ENCODE results near the gene USP40. TPM values are rescaled to one million over a fixed set of nuclear protein-coding genes. Genes with fewer than 3 reads are reported as not detected.

The USP40 gene
- total and polyA plus RNA-seq, 2 of the 8 experiments (the other 6 are each of a cell fraction or from before 2014, with no cell fraction given): 12.0 to 15.7 TPM

DNA sequence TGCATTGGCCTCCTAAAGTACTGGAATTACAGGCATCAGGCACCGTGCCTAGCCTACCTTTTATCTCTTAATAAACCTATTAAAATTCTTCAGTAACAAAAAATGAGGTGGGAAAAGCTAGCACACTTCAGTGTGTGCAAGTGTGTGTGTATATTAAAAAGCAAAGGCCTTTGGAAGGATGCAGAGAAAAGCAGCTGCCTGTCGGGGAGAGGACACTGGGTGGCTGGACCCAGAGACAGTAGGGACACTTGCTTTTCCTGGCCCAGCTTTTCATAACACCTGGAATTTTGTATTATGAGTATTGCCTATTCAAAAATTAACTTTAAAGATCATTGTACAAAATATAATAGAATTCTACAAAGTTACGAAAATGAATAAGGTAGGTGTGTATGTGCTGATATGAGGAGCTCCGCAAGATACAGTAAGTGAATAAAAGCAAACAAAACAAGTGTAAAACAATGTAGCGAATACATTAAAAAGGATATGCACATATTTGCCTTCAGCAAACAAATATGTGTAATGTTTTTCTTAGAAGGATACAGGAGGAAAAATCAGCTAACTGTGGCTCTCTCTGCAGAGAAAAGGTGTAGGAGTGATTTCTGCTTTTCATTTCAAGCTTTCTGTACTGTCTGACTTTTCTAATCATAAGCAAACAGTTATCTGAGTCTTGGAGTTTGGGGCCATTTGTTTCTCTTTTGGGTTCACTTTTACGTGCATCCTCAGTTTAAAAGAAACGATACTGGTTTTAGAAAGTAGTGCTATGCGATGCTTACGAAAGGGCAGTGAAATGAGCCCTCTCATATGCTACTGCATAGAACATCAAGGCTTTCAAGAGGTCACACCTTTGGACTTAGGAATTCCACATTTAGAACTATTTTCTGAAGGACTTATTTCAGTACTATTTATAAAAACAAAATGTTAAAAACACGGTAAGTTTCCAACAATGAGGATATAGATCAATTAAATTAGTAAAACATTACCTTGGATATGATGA, 70.8 kb downstream of the USP40 start:
- no peak overlapping the region for H2BK15ac ChIP-seq (ENCODE audit: low read length)
- CTCF ChIA-PET (ENCODE audit: partially characterized antibody): interaction anchor here (1.5 to 2.0 kb wide), 2 partner anchors 47 to 215 kb away, joined by 4 to 6 read pairs; no protein-coding TSS in a partner anchor
- no peak overlapping the region for H3K18ac ChIP-seq (ENCODE audit: extremely low read depth, low read length)
- H3K4ac ChIP-seq (replicated peaks; ENCODE audit: insufficient read length, low read depth, low read length): no peak overlapping the region
- no peak overlapping the region for H2AK5ac ChIP-seq (ENCODE audit: low read depth, low read length)
- H3K4me3 ChIP-seq (ENCODE audit: extremely low read depth in 1 of 4, insufficient read depth in 2 of 4, low read depth in 3 of 4, low read length in 4 of 4): no peak overlapping the region
- H3K56ac ChIP-seq (replicated peaks; ENCODE audit: insufficient read length, low read depth, low read length): no peak overlapping the region
- no peak overlapping the region for H3K23ac ChIP-seq (ENCODE audit: insufficient read length)
- no peak overlapping the region for H3K4me2 ChIP-seq (ENCODE audit: insufficient read depth in 1 of 2, low read depth in 2 of 2, low read length in 2 of 2)
- no peak overlapping the region for H2AFZ ChIP-seq (ENCODE audit: low read length)
- H4K20me1 ChIP-seq (replicated peaks in 1 of 2; ENCODE audit: control insufficient read depth in 1 of 2, insufficient read depth in 2 of 2, low read length in 2 of 2): no peaks in the 10 kb centered on the region
- H3K9ac ChIP-seq (replicated peaks in 1 of 4; ENCODE audit: extremely low read depth in 1 of 4, low read depth in 3 of 4, low read length in 3 of 4): no peak overlapping the region
- POLR2A ChIA-PET (ENCODE audit: partially characterized antibody): no interaction called here
- no peaks in the 10 kb centered on the region for H3K79me2 ChIP-seq (ENCODE audit: control insufficient read depth in 1 of 2, insufficient read depth in 2 of 2, low read length in 2 of 2)
- H2BK120ac ChIP-seq (replicated peaks; ENCODE audit: low read depth, low read length): no peak overlapping the region
- no peak overlapping the region for H2BK20ac ChIP-seq (ENCODE audit: low read length)
- H4K8ac ChIP-seq (ENCODE audit: extremely low read depth, insufficient read depth, low read length): no peak overlapping the region
- no peaks in the 10 kb centered on the region for H3K9me3 ChIP-seq (ENCODE audit: insufficient read depth in 2 of 2, low read depth in 1 of 2, low read length in 1 of 2)
- FAIRE-seq (no peak), DNase-seq (ENCODE audit: low read depth in 1 of 2, low spot score in 2 of 2) (no peak)
- no peaks in the 10 kb centered on the region for H3K4me1 ChIP-seq (replicated peaks in 1 of 4; ENCODE audit: control insufficient read depth in 3 of 4, insufficient read depth in 4 of 4, low read length in 3 of 4)
- H3K36me3 ChIP-seq (ENCODE audit: control insufficient read depth in 2 of 4, insufficient read depth in 4 of 4, low read length in 3 of 4): no peaks in the 10 kb centered on the region; a peak in 1 of 8 replicates
- H2BK5ac ChIP-seq (ENCODE audit: low read depth, low read length): no peak overlapping the region
- no peak overlapping the region for H3K14ac ChIP-seq (ENCODE audit: insufficient read length)
- no peak overlapping the region for H3K27ac ChIP-seq (ENCODE audit: low read depth, low read length)
- no peaks in the 10 kb centered on the region for H3K79me1 ChIP-seq (ENCODE audit: low read depth, low read length)
- no peak overlapping the region for H4K5ac ChIP-seq (ENCODE audit: insufficient read length, low read depth, low read length)
- no peak overlapping the region for H2BK12ac ChIP-seq (ENCODE audit: low read depth, low read length)
- H3K23me2 ChIP-seq (ENCODE audit: low read depth, low read length): no peaks in the 10 kb centered on the region
- H3K27me3 ChIP-seq (replicated peaks in 1 of 4; ENCODE audit: control insufficient read depth in 3 of 4, extremely low read depth in 1 of 4, insufficient read depth in 3 of 4, low read length in 3 of 4): no peaks in the 10 kb centered on the region
- WGBS, 2 experiments (ENCODE audit: extremely low coverage in 1 of 2, insufficient coverage in 1 of 2, insufficient read length in 1 of 2, insufficient replicate concordance in 2 of 2, low coverage in 1 of 2, low lambda C conversion rate in 2 of 2, missing lambda C conversion rate in 1 of 2): 88% methylated on average over 10 of the region's 10 CpGs; no CpG with 5 or more reads in 1 of the 2 experiments
- no peak overlapping the region for H4K91ac ChIP-seq (replicated peaks; ENCODE audit: insufficient read length, low read length)
- TF ChIP-seq TAF7 (optimal IDR thresholded peaks at IDR 0.05; ENCODE audit: borderline replicate concordance, low read depth, low read length) (no peak), SIRT6 (IDR thresholded peaks at IDR 0.05; ENCODE audit: low read length) (no peak), EP300 (IDR thresholded peaks at IDR 0.05; ENCODE audit: borderline replicate concordance in 1 of 2, low read depth in 2 of 2, low read length in 2 of 2) (no peak), YY1 (IDR thresholded peaks at IDR 0.05; ENCODE audit: low read depth, low read length) (no peak), SIN3A (conservative IDR thresholded peaks at IDR 0.05 in 1 of 2, IDR thresholded peaks at IDR 0.05 in 1 of 2; ENCODE audit: low read depth in 1 of 2, low read length in 2 of 2) (no peak), JUN (IDR thresholded peaks at IDR 0.05; ENCODE audit: low read depth, low read length) (no peak), RNF2 (IDR thresholded peaks at IDR 0.05; ENCODE audit: borderline replicate concordance, low read depth, low read length, missing control alignments, poor library complexity, severe bottlenecking) (no peak), CBX8 (IDR thresholded peaks at IDR 0.05; ENCODE audit: borderline replicate concordance, low read depth, low read length) (no peak), RFX5 (IDR thresholded peaks at IDR 0.05; ENCODE audit: borderline replicate concordance, low read depth, low read length) (no peak), TAF1 (IDR thresholded peaks at IDR 0.05; ENCODE audit: low read depth, low read length) (no peak)
